ENCODE results near the gene KLK15.

DNA sequence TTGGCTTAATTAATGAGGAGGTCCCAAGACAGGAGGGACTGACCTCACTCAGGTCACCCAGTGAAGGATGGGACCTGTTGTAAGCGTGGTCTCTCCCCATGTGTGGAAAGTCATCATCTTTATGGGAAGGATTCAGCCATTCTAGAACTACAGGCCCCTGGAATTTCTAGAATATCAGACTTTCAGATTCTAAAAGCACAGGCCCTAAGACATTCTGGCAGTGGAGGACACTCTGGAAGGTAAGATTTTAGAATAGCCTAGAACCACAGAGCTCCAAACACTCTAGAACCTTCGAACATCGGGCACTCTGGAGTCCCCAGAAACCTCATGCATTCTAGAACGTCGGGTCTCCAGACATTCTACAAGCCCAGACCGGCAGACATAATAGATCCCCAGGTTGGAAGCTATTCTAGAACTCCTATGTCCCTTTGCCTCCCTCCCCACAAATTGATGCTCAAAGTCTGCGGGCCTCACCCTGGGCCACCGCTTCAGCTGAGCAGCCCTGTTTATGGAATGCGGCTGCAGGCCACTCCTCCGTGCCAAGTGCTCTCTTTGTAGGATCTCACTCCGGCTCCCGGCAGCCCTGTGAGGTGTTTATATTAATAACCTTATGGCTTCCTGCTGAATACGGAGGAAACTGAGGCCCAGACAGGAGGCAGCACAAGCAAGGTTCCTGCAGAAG lies 1.9 kb upstream of the KLK15 start:
- TF ChIP-seq POLR2AphosphoS5 (IDR thresholded peaks at IDR 0.05) (no peak), EP300 (IDR thresholded peaks at IDR 0.05) (no peak), POLR2A (IDR thresholded peaks at IDR 0.05; ENCODE audit: low read depth) (no peak)
- TF ChIP-seq, protein P1, sequence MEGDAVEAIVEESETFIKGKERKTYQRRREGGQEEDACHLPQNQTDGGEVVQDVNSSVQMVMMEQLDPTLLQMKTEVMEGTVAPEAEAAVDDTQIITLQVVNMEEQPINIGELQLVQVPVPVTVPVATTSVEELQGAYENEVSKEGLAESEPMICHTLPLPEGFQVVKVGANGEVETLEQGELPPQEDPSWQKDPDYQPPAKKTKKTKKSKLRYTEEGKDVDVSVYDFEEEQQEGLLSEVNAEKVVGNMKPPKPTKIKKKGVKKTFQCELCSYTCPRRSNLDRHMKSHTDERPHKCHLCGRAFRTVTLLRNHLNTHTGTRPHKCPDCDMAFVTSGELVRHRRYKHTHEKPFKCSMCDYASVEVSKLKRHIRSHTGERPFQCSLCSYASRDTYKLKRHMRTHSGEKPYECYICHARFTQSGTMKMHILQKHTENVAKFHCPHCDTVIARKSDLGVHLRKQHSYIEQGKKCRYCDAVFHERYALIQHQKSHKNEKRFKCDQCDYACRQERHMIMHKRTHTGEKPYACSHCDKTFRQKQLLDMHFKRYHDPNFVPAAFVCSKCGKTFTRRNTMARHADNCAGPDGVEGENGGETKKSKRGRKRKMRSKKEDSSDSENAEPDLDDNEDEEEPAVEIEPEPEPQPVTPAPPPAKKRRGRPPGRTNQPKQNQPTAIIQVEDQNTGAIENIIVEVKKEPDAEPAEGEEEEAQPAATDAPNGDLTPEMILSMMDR (IDR thresholded peaks at IDR 0.05): no peak

All from esophagus muscularis mucosa (tissue), 4 donors.